HG03103 (cell line): Measurements from ENCODE around the gene FAM184B.
"Not testable (repeated sequence)": the region's sequence is repeated elsewhere in the genome, so short reads cannot be mapped to it uniquely, and the experiment has no call there.

ENCODE experiments used
- ATAC-seq: cut with Tn5 transposase; IDR thresholded peaks from one replicate; pipeline ENCODE4 v1.9.1; 2021; ENCODE audit warnings: low read depth; ENCODE audit not compliant: unreplicated experiment

FAM184B gene

GRCh38 chr4:17690135-17690534, 91.3 kb downstream of the FAM184B start:
- ATAC-seq: no peak

GRCh38 chr4:17688011-17688441, 93.4 kb downstream of the FAM184B start:
- ATAC-seq: no peak

GRCh38 chr4:17687237-17687857, 94.1 kb downstream of the FAM184B start:
- no peak for ATAC-seq

GRCh38 chr4:17684648-17685047, 96.8 kb downstream of the FAM184B start:
- not testable (repeated sequence) for ATAC-seq

GRCh38 chr4:17682222-17682566, 99.2 kb downstream of the FAM184B start:
- no peak for ATAC-seq

GRCh38 chr4:17681281-17682221, 99.9 kb downstream of the FAM184B start:
- ATAC-seq: no peak

GRCh38 chr4:17680559-17681280, 100.7 kb downstream of the FAM184B start:
- no peak for ATAC-seq

GRCh38 chr4:17670423-17670822, 111.0 kb downstream of the FAM184B start:
- ATAC-seq: no peak

- ATAC-seq: no peak
Measured at GRCh38 chr4:17667653-17668201, 113.7 kb downstream of the FAM184B start.

GRCh38 chr4:17667253-17667652, 114.2 kb downstream of the FAM184B start:
- ATAC-seq: no peak

GRCh38 chr4:17665852-17666251, 115.6 kb downstream of the FAM184B start:
- no peak for ATAC-seq

- no peak for ATAC-seq
Measured at GRCh38 chr4:17665346-17665745, 116.1 kb downstream of the FAM184B start.

GRCh38 chr4:17664755-17665154, 116.7 kb downstream of the FAM184B start:
- ATAC-seq: peak; percentile 93

GRCh38 chr4:17662694-17663093, 118.7 kb downstream of the FAM184B start:
- ATAC-seq: no peak

GRCh38 chr4:17659196-17659595, 122.2 kb downstream of the FAM184B start:
- ATAC-seq: not testable (repeated sequence)

- ATAC-seq: no peak
Measured at GRCh38 chr4:17657849-17658248, 123.6 kb downstream of the FAM184B start.

GRCh38 chr4:17657090-17657489, 124.3 kb downstream of the FAM184B start:
- ATAC-seq: no peak

- ATAC-seq: no peak
Measured at GRCh38 chr4:17654701-17655100, 126.7 kb downstream of the FAM184B start.

GRCh38 chr4:17650406-17650805, 131.0 kb downstream of the FAM184B start:
- ATAC-seq: no peak

- ATAC-seq: no peak
Measured at GRCh38 chr4:17647927-17648326, 133.5 kb downstream of the FAM184B start.
